Measurements from ENCODE around the gene TTLL11.

Gene TTLL11

DNA sequence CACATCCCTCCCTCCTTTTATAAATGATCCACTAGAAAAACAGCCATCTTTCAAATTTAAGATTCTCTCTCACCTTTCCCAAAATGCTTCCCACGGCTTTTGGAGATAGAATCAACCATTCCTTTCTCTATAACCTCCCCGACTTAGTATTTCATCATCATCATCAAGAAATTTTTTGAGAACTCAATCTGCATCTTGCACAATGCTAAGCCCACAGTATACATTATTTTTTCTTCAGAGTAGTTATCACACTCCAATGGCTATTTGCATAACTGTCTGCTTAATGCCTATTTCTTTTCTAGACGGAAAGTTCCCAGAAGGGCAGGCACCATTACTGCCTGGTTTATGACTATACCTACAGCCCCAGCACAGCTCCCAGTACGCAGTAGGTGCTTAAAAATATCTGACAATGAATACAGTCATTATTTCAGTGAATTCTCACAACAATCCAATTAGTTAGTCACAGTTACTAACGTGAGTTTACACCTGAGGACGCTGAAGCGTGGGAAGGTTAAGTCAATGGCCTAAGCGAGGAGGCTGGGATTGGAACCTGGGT lies 212.7 kb downstream of the TTLL11 start:
- no peak overlapping the region for H3K4me3 ChIP-seq (ENCODE audit: low read length)
- no peak for DNase-seq (ENCODE audit: low read depth, low spot score)

DNA sequence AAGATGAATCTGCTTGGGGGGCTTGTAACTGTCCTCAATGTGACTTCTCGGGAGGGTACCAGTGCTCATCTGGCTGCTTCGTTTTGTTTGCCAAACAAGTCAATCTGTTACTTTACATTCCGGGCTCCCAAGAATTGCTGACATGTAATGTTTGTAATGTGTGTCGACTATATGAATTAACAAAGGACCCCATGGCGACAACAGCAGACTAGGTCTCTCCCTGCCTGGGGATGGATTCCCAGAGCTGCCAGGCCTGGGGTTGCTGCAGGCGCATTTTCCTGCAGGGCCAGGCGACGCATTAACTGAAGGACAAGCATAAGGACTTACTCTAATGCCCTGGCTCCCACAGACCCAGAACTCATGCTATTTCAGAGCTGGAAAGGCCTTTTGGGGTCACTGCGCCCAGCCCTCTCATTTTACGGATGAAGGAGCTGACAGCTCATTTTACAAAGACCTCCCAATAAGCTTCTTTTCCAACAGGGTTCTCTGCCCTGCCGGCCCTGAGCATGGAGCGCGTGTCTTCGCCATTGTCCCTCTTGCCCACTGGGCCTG lies 214.8 kb downstream of the TTLL11 start:
- H3K4me3 ChIP-seq (ENCODE audit: low read length): no peak overlapping the region
- DNase-seq (ENCODE audit: low read depth, low spot score): no peak

DNA sequence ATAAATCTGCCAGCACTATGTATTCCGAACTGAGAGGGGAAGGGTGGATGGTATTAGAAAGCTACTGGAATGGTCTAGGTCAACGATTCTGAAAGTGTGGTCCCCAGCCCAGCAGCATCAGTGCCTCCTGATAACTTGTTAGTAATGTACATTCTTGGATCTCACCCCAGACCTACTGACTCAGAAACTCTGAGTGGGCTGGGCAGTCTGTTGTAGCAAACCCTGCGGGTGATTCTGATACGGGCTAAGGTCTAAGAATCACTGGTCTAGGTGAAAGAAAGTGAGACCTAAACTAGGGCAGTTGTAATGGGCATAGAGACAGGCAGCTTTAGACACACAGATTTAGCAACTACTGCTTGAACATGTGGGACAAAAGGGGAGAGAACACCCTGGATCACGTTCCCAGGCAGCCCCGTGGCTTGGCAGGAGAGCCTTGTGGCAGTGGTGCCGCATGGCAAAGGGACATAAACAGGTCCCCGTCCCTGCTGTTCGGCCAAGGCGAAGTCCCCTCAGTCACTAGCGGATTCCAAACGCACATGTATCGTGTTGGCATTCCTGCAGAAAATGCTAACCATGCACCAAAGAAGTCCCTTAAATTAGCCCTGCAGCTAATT lies 216.3 kb downstream of the TTLL11 start:
- DNase-seq (ENCODE audit: low read depth, low spot score): no peak
- H3K4me3 ChIP-seq (ENCODE audit: low read length): no peak overlapping the region

DNA sequence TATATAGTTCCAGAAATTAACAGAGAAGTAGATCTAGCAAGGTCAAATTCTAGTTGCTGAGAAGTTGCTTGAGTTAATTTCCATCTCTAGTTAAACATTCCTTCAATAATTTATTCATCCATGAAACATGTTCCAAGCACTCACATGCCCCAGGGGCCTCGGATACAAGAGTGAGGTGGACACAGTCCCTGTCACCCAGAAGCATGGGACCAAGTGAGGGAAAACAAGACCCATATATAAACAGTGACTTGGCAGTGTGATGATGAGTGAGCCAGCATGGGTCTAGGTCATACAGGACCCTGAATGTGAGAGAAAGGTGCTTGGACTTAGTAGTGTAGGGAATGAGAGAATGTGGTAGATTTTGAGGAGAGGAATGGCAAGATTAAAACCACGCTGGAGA lies 216.9 kb downstream of the TTLL11 start:
- no peak overlapping the region for H3K4me3 ChIP-seq (ENCODE audit: low read length)
- DNase-seq (ENCODE audit: low read depth, low spot score): no peak

DNA sequence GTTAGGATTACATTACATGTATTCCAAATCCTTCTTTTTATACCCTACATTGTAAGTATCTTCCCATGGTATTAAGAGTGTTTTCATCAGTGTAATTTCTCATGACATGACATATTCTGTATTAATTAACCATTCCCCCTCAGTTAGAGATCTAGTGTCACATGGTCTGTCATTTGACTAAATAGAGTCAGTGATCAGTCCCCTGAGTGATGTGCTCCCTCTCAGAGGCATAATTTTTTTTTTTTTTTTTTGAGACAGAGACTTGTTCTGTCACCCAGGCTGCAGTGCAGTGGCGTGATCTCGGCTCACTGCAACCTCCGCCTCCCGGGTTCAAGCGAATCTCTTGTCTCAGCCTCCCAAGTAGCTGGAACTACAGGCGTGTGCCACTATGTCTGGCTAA lies 218.6 kb downstream of the TTLL11 start:
- H3K4me3 ChIP-seq (ENCODE audit: low read length): no peak overlapping the region

DNA sequence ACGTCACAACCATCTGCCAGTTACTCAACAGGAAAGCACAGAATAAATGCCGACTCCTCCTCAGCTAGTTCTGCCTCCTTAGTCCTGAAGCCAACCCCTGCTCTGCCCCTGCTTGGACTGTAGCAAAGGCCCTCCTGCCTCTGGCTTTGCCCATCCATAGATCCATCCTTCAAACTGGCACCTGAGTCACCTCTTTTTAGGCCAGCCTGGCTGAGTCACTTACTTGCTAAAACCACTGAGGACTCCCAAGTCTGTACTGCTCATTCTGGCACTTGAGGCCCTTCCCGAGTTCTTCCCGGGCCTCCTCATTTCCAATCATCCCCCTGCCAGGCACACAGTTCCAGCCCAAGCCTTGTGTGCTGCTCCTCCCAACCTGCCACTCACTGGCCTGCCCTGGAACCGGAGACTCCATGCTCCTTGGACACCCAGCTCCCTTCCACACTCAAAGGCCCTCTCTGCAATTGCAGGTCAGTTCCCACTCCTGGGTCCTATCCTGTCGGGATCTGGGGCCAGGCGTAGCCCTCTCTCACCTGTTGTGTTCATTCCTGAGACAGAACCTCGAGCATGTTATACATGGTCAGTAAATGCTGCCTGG lies 221.6 kb downstream of the TTLL11 start:
- no peak overlapping the region for H3K4me3 ChIP-seq (ENCODE audit: low read length)
- DNase-seq (ENCODE audit: low read depth, low spot score): no peak

More for the DNA sequence above, 218.6 kb downstream of the TTLL11 start:
- DNase-seq (ENCODE audit: low read depth, low spot score): no peak

DNA sequence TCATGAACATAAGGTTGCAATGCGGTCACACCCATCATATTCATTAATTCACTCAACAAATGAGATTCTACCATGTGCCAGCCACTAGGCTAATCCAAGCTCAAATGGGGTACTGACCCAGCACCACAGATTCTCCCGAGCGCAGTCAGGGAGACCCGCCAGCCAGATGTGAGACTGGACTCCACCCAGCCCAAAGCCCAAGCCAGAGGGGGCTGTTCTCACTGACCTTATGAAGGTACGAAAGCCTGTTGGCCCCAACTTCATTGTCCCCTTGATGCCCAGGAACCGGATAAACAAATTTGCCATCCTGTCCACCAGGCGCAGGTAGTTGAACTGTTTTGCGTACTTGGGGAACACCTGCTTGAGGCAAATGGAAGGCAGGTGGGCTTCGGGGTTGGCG lies 222.8 kb downstream of the TTLL11 start:
- H3K4me3 ChIP-seq (ENCODE audit: low read length): no peak overlapping the region
- no peak for DNase-seq (ENCODE audit: low read depth, low spot score)

DNA sequence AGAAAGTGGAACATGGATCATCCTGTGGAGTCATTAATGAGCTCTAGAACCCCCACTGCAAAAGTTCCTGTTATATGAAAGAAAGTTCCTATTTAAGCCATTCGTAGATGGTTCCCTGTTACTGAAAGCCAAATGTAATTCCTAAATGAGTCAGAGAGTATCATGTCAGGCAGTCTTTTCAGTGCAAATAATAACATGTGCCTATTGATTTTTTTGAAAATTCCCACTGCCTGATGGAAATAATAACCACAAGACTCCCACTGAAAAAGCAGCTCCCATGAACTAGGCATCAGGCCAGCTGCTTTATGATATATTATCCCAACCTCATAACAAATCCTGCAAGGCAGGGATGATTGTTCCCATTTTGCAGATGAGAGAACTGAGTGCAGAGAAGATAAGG lies 224.5 kb downstream of the TTLL11 start:
- H3K4me3 ChIP-seq (ENCODE audit: low read length): no peak overlapping the region
- no peak for DNase-seq (ENCODE audit: low read depth, low spot score)

DNA sequence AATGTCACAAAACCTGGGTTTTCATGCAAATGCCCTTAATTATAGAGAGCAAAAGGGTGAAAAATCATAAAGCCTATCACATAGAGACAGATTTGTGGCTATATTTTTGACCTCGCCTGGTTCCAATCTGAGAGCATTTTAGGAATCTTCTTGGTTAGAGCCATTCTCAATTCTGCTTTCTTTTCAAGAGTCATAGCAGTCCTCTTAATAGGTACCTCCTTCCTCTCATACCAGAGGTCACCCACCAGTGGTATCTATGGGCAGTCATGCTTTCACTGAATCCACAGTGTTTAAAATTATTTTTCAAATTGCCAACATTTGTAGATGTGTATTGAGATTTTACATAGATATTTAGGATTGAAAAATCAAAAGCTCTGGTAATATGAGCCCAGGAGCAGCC lies 226.2 kb downstream of the TTLL11 start:
- no peak for DNase-seq (ENCODE audit: low read depth, low spot score)

DNA sequence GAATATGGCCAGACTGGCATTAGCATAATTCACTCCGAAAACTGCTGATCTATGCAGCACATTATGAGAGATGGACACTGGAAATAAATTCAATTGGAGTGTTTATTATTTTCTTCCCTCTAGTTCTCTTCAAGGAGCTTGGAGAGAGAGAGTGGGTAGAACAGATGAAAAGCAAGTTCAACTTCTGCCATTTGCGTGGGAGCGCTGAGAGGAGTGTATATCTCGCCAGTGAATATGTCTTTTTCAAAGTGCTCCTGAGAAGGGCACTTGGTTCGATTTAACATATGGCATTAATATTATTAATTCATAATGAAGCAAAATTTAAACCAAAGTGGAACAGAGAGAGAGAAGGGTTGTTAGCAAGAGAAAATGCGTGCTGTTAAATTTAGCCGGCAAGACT lies 227.2 kb downstream of the TTLL11 start:
- no peak overlapping the region for H3K4me3 ChIP-seq (ENCODE audit: low read length)
- no peak for DNase-seq (ENCODE audit: low read depth, low spot score)

More for the DNA sequence above, 226.2 kb downstream of the TTLL11 start:
- no peak overlapping the region for H3K4me3 ChIP-seq (ENCODE audit: low read length)

DNA sequence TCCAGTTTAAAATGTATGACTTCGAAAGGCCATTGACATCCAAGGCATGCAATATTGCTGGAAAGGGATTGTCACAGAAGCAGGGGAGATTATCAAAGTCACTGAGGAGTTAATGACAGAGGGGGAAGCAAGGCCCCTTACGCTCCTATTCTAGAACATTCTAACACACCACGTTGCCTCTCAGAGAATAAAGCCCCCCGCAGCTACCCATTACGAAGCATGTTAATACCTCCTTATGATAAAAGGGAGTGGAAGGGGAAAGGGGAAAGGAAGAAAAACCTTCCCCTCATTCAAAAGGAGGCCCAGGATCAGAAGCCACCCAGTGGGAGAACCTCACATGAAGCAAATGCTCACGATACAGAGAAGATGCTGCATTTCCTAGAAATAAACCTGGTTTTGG lies 228.0 kb downstream of the TTLL11 start:
- no peak overlapping the region for H3K4me3 ChIP-seq (ENCODE audit: low read length)
- DNase-seq (ENCODE audit: low read depth, low spot score): no peak

DNA sequence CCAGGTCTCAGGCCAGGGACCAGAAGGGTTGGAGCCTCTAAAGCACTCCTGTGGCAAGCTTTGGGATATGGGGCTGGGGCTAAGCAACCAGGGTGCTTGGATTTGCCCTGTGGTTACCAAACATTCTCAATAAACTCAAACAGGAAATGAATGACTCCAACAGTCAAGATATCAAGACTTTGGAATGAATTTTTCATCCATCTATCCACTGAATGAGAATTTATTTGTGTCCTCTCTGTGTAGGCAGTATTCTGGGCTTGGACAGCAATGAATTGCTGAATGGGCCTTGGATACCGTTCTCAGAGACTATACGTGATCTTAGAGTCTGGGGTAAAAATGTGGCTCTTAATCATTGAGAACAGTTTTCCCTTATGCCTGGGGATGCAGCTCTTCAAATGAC lies 229.2 kb downstream of the TTLL11 start:
- no peak for DNase-seq (ENCODE audit: low read depth, low spot score)

DNA sequence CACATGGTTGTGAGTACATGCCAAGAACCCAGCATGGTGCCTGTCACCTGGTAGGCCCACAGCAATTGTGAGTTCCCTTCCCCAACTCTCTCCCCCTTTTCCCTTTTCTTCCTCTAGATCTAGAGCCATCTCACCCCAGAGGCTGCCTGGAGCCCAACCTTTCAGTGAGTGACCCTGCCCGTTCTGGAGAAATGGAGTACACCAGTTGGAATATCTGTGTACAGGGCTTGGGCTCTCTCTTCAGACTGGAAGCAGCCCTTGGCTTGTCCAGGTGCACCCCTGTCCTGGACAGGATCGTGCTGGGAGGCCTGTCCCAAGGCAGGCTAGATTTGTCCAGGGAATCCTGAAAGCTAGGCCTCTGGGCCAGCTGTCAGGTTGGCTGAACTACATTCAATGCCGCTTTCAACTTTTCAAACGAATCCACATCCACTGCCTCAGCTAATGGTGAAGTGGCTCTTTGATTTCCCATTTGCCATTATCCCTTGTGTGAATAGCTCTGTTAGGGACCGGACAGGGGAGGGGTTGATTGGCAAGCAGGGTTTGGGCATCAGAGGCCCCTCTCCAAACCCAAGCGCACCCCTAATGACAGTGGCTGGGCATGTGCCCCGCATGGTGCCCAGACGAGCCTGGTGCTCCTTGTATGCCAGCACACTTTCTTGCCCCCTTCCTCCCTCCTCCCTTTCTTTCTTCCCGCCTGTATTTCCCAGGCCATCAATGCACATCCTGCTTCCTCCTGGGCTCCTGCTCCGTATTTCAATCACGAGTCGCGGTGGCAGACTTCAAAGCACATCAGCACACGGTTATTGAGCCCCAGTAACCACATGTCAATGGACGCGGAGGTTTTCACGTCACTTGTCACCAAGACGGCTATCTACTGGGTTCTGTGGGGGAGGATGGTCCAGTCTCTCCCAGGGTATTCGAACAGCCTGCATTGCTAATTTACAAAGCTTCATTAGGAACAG lies 230.5 kb downstream of the TTLL11 start:
- no peak overlapping the region for H3K4me3 ChIP-seq (ENCODE audit: low read length)
- no peak for DNase-seq (ENCODE audit: low read depth, low spot score)

More for the DNA sequence above, 229.2 kb downstream of the TTLL11 start:
- H3K4me3 ChIP-seq (ENCODE audit: low read length): no peak overlapping the region

DNA sequence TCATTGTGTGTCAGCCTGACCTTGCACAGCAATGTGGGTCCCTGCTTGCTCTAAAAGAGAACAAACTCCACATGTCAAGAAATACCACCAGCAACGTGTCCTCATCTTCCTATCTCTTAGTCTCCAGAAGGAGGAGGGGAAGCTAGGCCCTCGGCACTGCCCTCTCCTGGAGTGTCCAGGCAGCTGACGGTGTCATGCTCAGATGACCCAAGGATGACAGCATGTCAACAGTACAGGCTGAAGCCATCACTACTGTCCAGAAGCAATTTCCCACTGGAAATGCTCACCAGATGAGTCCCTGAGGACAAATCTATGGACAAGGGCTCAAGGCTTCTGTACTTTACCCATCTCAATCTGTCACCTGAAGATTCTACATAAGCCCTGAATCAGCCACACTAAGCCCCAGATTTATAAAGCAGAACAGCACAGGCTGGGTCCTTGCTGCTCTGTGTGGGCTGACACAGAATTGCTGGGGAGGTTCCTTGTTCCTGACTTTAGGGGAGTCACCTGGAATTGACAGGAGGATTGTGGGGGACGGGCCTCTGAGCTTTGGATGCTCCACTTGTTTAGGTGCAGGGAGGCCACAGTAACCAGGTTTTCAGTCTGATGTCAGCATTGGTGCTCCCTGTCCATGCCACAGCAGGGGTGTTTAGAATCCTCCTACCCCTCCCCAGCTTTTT lies 231.5 kb downstream of the TTLL11 start:
- H3K4me3 ChIP-seq (ENCODE audit: low read length): no peak overlapping the region
- no peak for DNase-seq (ENCODE audit: low read depth, low spot score)

DNA sequence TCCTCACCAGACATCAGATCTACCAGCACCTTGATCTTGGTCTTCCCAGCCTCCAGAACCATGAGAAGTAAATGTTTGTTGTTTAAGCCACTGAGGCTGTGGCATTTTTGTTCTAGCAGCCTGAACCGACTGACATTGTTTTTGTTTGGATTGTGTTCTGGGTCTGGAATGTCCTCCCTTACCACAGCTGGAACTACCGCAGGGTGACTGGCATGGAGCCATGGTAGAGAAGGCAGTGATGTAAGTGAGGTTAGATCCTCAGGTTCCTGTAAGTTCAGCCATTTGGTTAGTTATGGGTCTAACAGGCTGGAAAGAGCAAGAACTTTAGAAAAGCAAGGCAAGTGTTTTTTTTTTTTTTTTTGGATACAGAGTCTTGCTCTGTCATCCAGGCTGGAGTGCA lies 232.4 kb downstream of the TTLL11 start:
- no peak overlapping the region for H3K4me3 ChIP-seq (ENCODE audit: low read length)
- no peak for DNase-seq (ENCODE audit: low read depth, low spot score)

DNA sequence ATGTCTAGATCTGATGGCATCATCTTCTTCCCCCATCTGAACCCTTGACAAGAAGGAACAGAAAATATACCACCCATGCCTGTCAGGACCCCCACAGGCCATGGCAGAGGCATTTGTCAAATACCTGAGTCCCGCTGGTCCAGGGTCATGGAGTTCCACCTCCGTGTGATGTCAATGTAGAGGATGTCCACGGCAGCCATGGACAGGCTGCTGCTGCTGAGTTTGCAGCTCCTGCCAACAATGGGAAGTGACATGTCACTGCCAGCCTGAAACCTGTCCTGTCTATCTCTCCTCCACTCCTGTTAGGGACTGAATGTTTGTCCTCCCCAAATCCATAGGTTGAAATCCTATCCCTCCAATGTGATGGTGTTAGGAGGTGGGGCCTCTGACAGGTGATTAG lies 232.9 kb downstream of the TTLL11 start:
- no peak for DNase-seq (ENCODE audit: low read depth, low spot score)

DNA sequence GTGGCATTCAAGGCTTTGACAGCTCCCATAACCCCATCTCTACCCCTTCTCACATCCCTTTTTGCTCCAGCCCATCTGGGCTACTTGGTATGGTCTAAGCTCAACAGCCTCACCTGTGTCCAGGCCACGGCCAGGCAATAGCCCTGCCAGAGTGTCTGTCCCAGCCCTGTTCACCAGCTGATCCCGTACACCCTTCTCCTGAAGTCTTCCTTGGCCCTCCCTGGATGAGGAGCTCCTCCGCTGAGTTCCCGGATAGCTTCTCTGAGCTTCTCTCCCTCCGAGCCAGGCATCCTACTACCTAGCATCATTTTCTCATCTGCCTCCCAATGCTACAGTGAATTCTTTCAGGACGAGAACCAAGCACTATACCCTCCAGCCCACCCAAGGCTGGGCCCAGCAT lies 233.5 kb downstream of the TTLL11 start:
- H3K4me3 ChIP-seq (ENCODE audit: low read length): no peak overlapping the region
- DNase-seq (ENCODE audit: low read depth, low spot score): no peak

More for the DNA sequence above, 232.9 kb downstream of the TTLL11 start:
- no peak overlapping the region for H3K4me3 ChIP-seq (ENCODE audit: low read length)

DNA sequence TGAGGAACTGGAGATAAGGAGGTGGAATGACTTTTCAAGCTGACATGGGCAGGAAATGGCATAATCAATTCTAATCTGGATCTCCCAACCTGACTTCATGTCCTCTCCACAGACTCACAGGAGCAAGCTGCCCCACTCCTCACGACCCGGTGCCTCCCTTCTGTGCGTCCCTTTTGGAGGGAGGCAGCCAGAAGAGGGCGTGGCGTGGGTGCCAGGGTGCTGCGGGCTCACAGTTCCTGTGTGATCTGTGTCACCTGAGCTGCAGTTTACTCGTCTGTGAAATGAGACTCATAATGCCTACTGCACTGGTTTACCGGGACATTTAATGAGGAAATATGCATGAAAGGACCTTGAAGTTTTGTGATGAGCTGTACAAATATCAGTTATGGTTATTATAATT lies 234.3 kb downstream of the TTLL11 start:
- H3K4me3 ChIP-seq (ENCODE audit: low read length): no peak overlapping the region
- DNase-seq (ENCODE audit: low read depth, low spot score): peak; percentile 16

DNA sequence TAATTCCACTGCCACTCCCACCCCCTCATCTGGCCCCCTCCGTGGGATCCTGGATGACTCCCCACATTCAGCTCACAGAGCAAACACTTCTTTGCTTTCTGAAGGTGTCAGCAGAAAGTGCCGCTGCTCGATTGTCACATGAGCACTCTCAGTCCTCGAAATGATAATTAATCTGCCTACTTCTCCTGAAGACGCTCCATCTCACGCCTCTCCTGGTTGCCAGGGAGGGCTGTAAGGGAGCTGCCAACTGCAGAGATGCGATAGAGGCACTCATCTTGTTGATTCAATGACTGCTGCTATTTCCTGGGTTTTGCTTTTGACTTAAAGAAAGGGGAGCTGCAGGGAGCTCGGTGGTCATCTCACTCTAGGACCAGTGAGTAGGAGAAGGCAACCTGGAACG lies 235.2 kb downstream of the TTLL11 start:
- H3K4me3 ChIP-seq (ENCODE audit: low read length): no peak overlapping the region

More for the DNA sequence above, 235.2 kb downstream of the TTLL11 start:
- no peak for DNase-seq (ENCODE audit: low read depth, low spot score)

Measured in Jurkat, Clone E6-1 (cell line).